ENCODE data around the gene CKS1B. TPM values are rescaled to one million over a fixed set of nuclear protein-coding genes. Genes with fewer than 3 reads are reported as not detected.
A peak's percentile ranks its signal among the peaks of the same experiment; 100 is the strongest.

The CKS1B gene
- total and polyA plus RNA-seq, 2 donors (not counting 1 experiment from before 2014, with no cell fraction given) = 16.8 to 33.0 TPM

DNA sequence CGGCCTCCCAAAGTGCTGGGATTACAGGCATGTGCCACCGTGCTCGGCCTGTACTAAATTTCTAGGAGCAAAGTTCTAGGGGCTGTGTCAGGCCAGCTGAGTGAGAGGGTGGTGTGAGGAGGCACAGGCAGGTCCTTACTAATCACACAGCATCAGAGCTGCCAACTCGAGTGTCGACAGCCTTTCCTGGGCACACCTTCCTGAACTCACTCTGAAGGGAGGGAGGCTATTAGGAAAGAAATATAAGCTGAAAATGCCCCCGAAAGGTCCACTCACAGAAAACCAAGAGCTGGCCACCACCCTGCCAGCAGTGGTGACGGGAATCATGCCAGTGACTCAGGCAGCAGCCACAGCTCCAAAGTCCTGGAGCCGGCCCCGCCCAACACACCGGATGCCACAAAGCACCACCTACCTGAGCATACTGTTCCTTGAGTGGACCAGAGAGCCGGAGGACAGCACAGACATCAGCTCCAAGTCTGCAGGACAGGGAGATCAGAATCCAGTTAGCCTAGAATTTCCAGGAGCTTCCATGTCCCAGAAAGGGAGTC lies 42.5 kb upstream of the CKS1B start:
- Histone ChIP-seq H3K36me3 (replicated peaks in 1 of 2; ENCODE audit: control extremely low read depth in 1 of 2, control insufficient read depth in 1 of 2, extremely low read depth in 1 of 2, insufficient read depth in 2 of 2, low read length in 1 of 2) (peaks cover 0 to 18% of the 10 kb centered on the region in 2 experiments), H4K20me1 (ENCODE audit: control insufficient read depth, insufficient read depth, low read length, poor library complexity, severe bottlenecking) (no peaks in the 10 kb centered on the region), H3K4me2 (replicated peaks; ENCODE audit: low read depth, low read length, poor library complexity, severe bottlenecking) (no peak overlapping the region), H3K79me2 (ENCODE audit: control insufficient read depth, insufficient read depth, low read length) (peaks cover 19% of the 10 kb centered on the region), H3K9me3 (ENCODE audit: control extremely low read depth in 1 of 3, control insufficient read depth in 2 of 3, insufficient read depth in 1 of 3, low read length in 2 of 3) (no peaks in the 10 kb centered on the region), H3K9ac (ENCODE audit: low read length) (no peak overlapping the region), H3K4me3 (ENCODE audit: control extremely low read depth in 1 of 5, extremely low read depth in 1 of 5, insufficient read depth in 1 of 5, low read depth in 2 of 5, low read length in 4 of 5) (no peak overlapping the region), H3K27me3 (replicated peaks in 1 of 4; ENCODE audit: control extremely low read depth in 1 of 4, control insufficient read depth in 3 of 4, insufficient read depth in 4 of 4, low read length in 3 of 4) (no peaks in the 10 kb centered on the region), H3K4me1 (ENCODE audit: control insufficient read depth in 2 of 2, insufficient read depth in 2 of 2, low read length in 2 of 2) (peaks cover 11% of the 10 kb centered on the region in 2 donors), H2AFZ (ENCODE audit: insufficient read depth, low read depth, low read length, poor library complexity, severe bottlenecking) (no peak overlapping the region), H3K27ac (ENCODE audit: low read length in 2 of 2) (no peak overlapping the region)
- ChIA-PET POLR2A (no interaction called here), CTCF (interaction anchor here (1.1 to 2.2 kb wide), 3 partner anchors 13 to 373 kb away, joined by 3 to 9 read pairs (median 4); no protein-coding TSS in a partner anchor)
- no peak overlapping the region for H3K27ac Mint-ChIP-seq
- no peak overlapping the region for H3K4me3 Mint-ChIP-seq
- WGBS (ENCODE audit: insufficient coverage) = 97% methylated on average over 6 of the region's 11 CpGs
- intact Hi-C loops (cut with micrococcal nuclease) = no loop called here
- DNase-seq = no peak
- peaks cover 17% of the 10 kb centered on the region for H3K4me1 Mint-ChIP-seq
- H3K27me3 Mint-ChIP-seq = no peaks in the 10 kb centered on the region
- TF ChIP-seq EZH2 (IDR thresholded peaks at IDR 0.05; ENCODE audit: borderline replicate concordance, insufficient read depth, low read depth, low read length, poor library complexity, severe bottlenecking) = no peak
- TF ChIP-seq, protein P1, sequence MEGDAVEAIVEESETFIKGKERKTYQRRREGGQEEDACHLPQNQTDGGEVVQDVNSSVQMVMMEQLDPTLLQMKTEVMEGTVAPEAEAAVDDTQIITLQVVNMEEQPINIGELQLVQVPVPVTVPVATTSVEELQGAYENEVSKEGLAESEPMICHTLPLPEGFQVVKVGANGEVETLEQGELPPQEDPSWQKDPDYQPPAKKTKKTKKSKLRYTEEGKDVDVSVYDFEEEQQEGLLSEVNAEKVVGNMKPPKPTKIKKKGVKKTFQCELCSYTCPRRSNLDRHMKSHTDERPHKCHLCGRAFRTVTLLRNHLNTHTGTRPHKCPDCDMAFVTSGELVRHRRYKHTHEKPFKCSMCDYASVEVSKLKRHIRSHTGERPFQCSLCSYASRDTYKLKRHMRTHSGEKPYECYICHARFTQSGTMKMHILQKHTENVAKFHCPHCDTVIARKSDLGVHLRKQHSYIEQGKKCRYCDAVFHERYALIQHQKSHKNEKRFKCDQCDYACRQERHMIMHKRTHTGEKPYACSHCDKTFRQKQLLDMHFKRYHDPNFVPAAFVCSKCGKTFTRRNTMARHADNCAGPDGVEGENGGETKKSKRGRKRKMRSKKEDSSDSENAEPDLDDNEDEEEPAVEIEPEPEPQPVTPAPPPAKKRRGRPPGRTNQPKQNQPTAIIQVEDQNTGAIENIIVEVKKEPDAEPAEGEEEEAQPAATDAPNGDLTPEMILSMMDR (IDR thresholded peaks at IDR 0.05) = no peak
- no peaks in the 10 kb centered on the region for H3K9me3 Mint-ChIP-seq (ENCODE audit: insufficient read depth)
- ATAC-seq (ENCODE audit: low read depth) = no peak

DNA sequence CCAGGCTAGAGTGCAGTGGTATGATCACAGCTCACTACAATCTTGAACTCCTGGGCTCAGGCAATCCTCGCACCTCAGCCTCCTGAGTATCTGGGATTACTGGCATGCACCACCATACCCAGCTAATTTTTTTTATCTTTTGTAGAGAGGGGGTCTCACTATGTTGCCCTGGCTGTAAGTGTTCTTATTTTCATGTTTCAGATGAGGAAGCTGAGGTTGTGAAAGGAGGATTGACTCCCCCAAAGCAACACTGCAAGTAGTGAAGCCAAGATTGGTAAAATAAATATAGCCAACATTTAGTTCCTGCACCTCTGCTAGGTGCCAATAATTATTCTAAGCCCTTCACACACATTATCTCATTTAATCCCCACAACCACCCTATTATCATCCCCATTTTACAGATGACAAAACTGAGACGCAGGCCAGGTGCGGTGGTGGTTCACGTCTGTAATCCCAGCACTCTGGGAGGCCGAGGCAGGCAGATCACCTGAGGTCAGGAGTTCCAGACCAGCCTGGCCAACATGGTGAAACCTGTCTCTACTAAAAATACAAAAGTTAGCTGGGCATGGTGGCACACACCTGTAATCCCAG lies 40.0 kb upstream of the CKS1B start:
- Histone ChIP-seq H3K27ac (ENCODE audit: low read length in 2 of 2) (no peak overlapping the region), H3K9me3 (ENCODE audit: control extremely low read depth in 1 of 3, control insufficient read depth in 2 of 3, insufficient read depth in 1 of 3, low read length in 2 of 3) (no peaks in the 10 kb centered on the region), H2AFZ (ENCODE audit: insufficient read depth, low read depth, low read length, poor library complexity, severe bottlenecking) (no peak overlapping the region), H4K20me1 (ENCODE audit: control insufficient read depth, insufficient read depth, low read length, poor library complexity, severe bottlenecking) (no peaks in the 10 kb centered on the region), H3K4me1 (ENCODE audit: control insufficient read depth in 2 of 2, insufficient read depth in 2 of 2, low read length in 2 of 2) (peaks cover 18 to 28% of the 10 kb centered on the region in 2 donors), H3K27me3 (replicated peaks in 1 of 4; ENCODE audit: control extremely low read depth in 1 of 4, control insufficient read depth in 3 of 4, insufficient read depth in 4 of 4, low read length in 3 of 4) (no peaks in the 10 kb centered on the region), H3K9ac (ENCODE audit: low read length) (no peak overlapping the region), H3K79me2 (ENCODE audit: control insufficient read depth, insufficient read depth, low read length) (peaks cover 23% of the 10 kb centered on the region), H3K4me2 (replicated peaks; ENCODE audit: low read depth, low read length, poor library complexity, severe bottlenecking) (no peak overlapping the region), H3K36me3 (replicated peaks in 1 of 2; ENCODE audit: control extremely low read depth in 1 of 2, control insufficient read depth in 1 of 2, extremely low read depth in 1 of 2, insufficient read depth in 2 of 2, low read length in 1 of 2) (peaks cover 0 to 6% of the 10 kb centered on the region in 2 experiments), H3K4me3 (ENCODE audit: control extremely low read depth in 1 of 5, extremely low read depth in 1 of 5, insufficient read depth in 1 of 5, low read depth in 2 of 5, low read length in 4 of 5) (no peak overlapping the region)
- ChIA-PET POLR2A (no interaction called here), CTCF (interaction anchor here (0.7 to 2.3 kb wide), 3 partner anchors 13 to 83 kb away, joined by 3 to 7 read pairs (median 6); no protein-coding TSS in a partner anchor)
- H3K27me3 Mint-ChIP-seq = no peaks in the 10 kb centered on the region
- no peaks in the 10 kb centered on the region for H3K9me3 Mint-ChIP-seq (ENCODE audit: insufficient read depth)
- no peak for ATAC-seq (ENCODE audit: low read depth)
- DNase-seq = no peak
- 94% methylated on average over 4 of the region's 5 CpGs for WGBS (ENCODE audit: insufficient coverage)
- H3K4me3 Mint-ChIP-seq = peak overlapping the region; percentile 26
- peak overlapping the region; percentile 61 for H3K27ac Mint-ChIP-seq
- intact Hi-C loops (cut with micrococcal nuclease) = no loop called here
- no peak for TF ChIP-seq EZH2 (IDR thresholded peaks at IDR 0.05; ENCODE audit: borderline replicate concordance, insufficient read depth, low read depth, low read length, poor library complexity, severe bottlenecking)
- TF ChIP-seq, protein P1 (IDR thresholded peaks at IDR 0.05) = no peak
- peaks cover 34% of the 10 kb centered on the region for H3K4me1 Mint-ChIP-seq

All from B cell (primary cell).